Measurements from ENCODE around the gene ZNF660. TPM values are rescaled to one million over a fixed set of nuclear protein-coding genes. Genes with fewer than 3 reads are reported as not detected.
A peak's percentile ranks its signal among the peaks of the same experiment; 100 is the strongest.
"Not testable (repeated sequence)": the region's sequence is repeated elsewhere in the genome, so short reads cannot be mapped to it uniquely, and the experiment has no call there.

Gene ZNF660
- total RNA-seq, result 0.22 and 1.4 TPM in 2 replicates

- DNase-seq (ENCODE audit: low read depth in 2 of 2), result peak; percentile 28 to 66
Observed at GRCh38 chr3:44584646-44585501, at the start of gene ZNF660. Gene ZNF660 (plus strand): TSS chr3:44584964. CDS start chr3:44594194, 9,230 bp downstream.

- no peak for DNase-seq (ENCODE audit: low read depth in 2 of 2)
Observed at GRCh38 chr3:44535364-44535763, 49.4 kb upstream of the ZNF660 start.

- not testable (repeated sequence) for DNase-seq (ENCODE audit: low read depth in 2 of 2)
Observed at GRCh38 chr3:44544811-44545210, 40.0 kb upstream of the ZNF660 start.

- peak; percentile 37 to 45 for DNase-seq (ENCODE audit: low read depth in 2 of 2)
Observed at GRCh38 chr3:44554626-44555592, 29.9 kb upstream of the ZNF660 start, which contains the start of gene ZKSCAN7. Gene ZKSCAN7 (plus strand): TSS chr3:44555193. CDS start chr3:44557048, 1,855 bp downstream.

GRCh38 chr3:44555723-44556122 is 29.0 kb upstream of the ZNF660 start:
- peak in 1 of 2 donors; percentile 11 for DNase-seq (ENCODE audit: low read depth in 2 of 2)

- no peak for DNase-seq (ENCODE audit: low read depth in 2 of 2)
Observed at GRCh38 chr3:44557074-44557473, 27.7 kb upstream of the ZNF660 start.

GRCh38 chr3:44561076-44561475 is 23.7 kb upstream of the ZNF660 start:
- peak in 1 of 2 donors; percentile 49 for DNase-seq (ENCODE audit: low read depth in 2 of 2)

- no peak for DNase-seq (ENCODE audit: low read depth in 2 of 2)
Observed at GRCh38 chr3:44562147-44562546, 22.6 kb upstream of the ZNF660 start.

- peak in 1 of 2 donors; percentile 17 for DNase-seq (ENCODE audit: low read depth in 2 of 2)
Observed at GRCh38 chr3:44568561-44568960, 16.2 kb upstream of the ZNF660 start.

GRCh38 chr3:44571024-44571423 is 13.7 kb upstream of the ZNF660 start:
- no peak for DNase-seq (ENCODE audit: low read depth in 2 of 2)

GRCh38 chr3:44576613-44577012 is 8.2 kb upstream of the ZNF660 start:
- no peak for DNase-seq (ENCODE audit: low read depth in 2 of 2)

- not testable (repeated sequence) for DNase-seq (ENCODE audit: low read depth in 2 of 2)
Observed at GRCh38 chr3:44577354-44577952, 7.3 kb upstream of the ZNF660 start.

GRCh38 chr3:44578316-44578715 is 6.4 kb upstream of the ZNF660 start:
- not testable (repeated sequence) for DNase-seq (ENCODE audit: low read depth in 2 of 2)

GRCh38 chr3:44578924-44579515 is 5.7 kb upstream of the ZNF660 start:
- DNase-seq (ENCODE audit: low read depth in 2 of 2), result not testable (repeated sequence)

- not testable (repeated sequence) for DNase-seq (ENCODE audit: low read depth in 2 of 2)
Observed at GRCh38 chr3:44579749-44580148, 5.0 kb upstream of the ZNF660 start.

GRCh38 chr3:44580971-44581370 is 3.8 kb upstream of the ZNF660 start:
- not testable (repeated sequence) for DNase-seq (ENCODE audit: low read depth in 2 of 2)

GRCh38 chr3:44596621-44597020 is 11.9 kb downstream of the ZNF660 start:
- no peak for DNase-seq (ENCODE audit: low read depth in 2 of 2)

GRCh38 chr3:44601749-44602148 is 17.0 kb downstream of the ZNF660 start:
- DNase-seq (ENCODE audit: low read depth in 2 of 2), result no peak

- no peak for DNase-seq (ENCODE audit: low read depth in 2 of 2)
Observed at GRCh38 chr3:44612678-44613077, 27.9 kb downstream of the ZNF660 start.

- DNase-seq (ENCODE audit: low read depth in 2 of 2), result peak; percentile 65 to 83
Observed at GRCh38 chr3:44624749-44625480, 40.2 kb downstream of the ZNF660 start, which contains the start of gene ZNF197. Gene ZNF197 (plus strand): TSS chr3:44625036. CDS start chr3:44629155, 4,119 bp downstream.
